ENCODE results near the gene APOBEC2. TPM values are rescaled to one million over a fixed set of nuclear protein-coding genes. Genes with fewer than 3 reads are reported as not detected.

The APOBEC2 gene
- total RNA-seq, 1 donor from 2014 or later: 219 TPM

- no peak overlapping the region for H3K27ac ChIP-seq (replicated peaks)
- intact Hi-C loops (cut with micrococcal nuclease): no loop called here
- H3K27me3 ChIP-seq (ENCODE audit: low read depth): no peaks in the 10 kb centered on the region
- no peaks in the 10 kb centered on the region for H3K9me3 ChIP-seq (replicated peaks)
- H3K36me3 ChIP-seq: peaks cover 46% of the 10 kb centered on the region
- TF ChIP-seq CTCF (IDR thresholded peaks at IDR 0.05; ENCODE audit: borderline replicate concordance): no peak
- no peak for DNase-seq
- H3K4me3 ChIP-seq: no peak overlapping the region
- H3K4me1 ChIP-seq: peaks cover 31% of the 10 kb centered on the region
Observed at GRCh38 chr6:41079080-41079479, 26.1 kb downstream of the APOBEC2 start.

- DNase-seq: no peak
- Histone ChIP-seq H3K27me3 (ENCODE audit: low read depth) (no peaks in the 10 kb centered on the region), H3K9me3 (replicated peaks) (no peaks in the 10 kb centered on the region), H3K27ac (replicated peaks) (no peak overlapping the region), H3K4me1 (peaks cover 16% of the 10 kb centered on the region), H3K4me3 (no peak overlapping the region), H3K36me3 (peaks cover 61% of the 10 kb centered on the region)
- intact Hi-C loops (cut with micrococcal nuclease): no loop called here
- TF ChIP-seq CTCF (IDR thresholded peaks at IDR 0.05; ENCODE audit: borderline replicate concordance): no peak
Observed at GRCh38 chr6:41080621-41081020, 27.6 kb downstream of the APOBEC2 start.

- H3K36me3 ChIP-seq: peaks cover 84% of the 10 kb centered on the region
Observed at GRCh38 chr6:41083072-41083471, 30.1 kb downstream of the APOBEC2 start.

GRCh38 chr6:41085182-41085581 is 32.2 kb downstream of the APOBEC2 start:
- Histone ChIP-seq H3K27ac (replicated peaks) (no peak overlapping the region), H3K27me3 (ENCODE audit: low read depth) (no peaks in the 10 kb centered on the region), H3K9me3 (replicated peaks) (no peaks in the 10 kb centered on the region), H3K4me3 (no peak overlapping the region), H3K36me3 (peaks cover 84% of the 10 kb centered on the region), H3K4me1 (peaks cover 5% of the 10 kb centered on the region)
- TF ChIP-seq CTCF (IDR thresholded peaks at IDR 0.05; ENCODE audit: borderline replicate concordance): no peak
- intact Hi-C loops (cut with micrococcal nuclease): no loop called here
- no peak for DNase-seq

More at GRCh38 chr6:41083072-41083471, 30.1 kb downstream of the APOBEC2 start:
- no peak overlapping the region for H3K4me3 ChIP-seq
- no peak for TF ChIP-seq CTCF (IDR thresholded peaks at IDR 0.05; ENCODE audit: borderline replicate concordance)
- no peak for DNase-seq
- intact Hi-C loops (cut with micrococcal nuclease): no loop called here
- H3K4me1 ChIP-seq: peaks cover 5% of the 10 kb centered on the region
- no peaks in the 10 kb centered on the region for H3K27me3 ChIP-seq (ENCODE audit: low read depth)
- no peaks in the 10 kb centered on the region for H3K9me3 ChIP-seq (replicated peaks)
- no peak overlapping the region for H3K27ac ChIP-seq (replicated peaks)

GRCh38 chr6:41088451-41088850 is 35.4 kb downstream of the APOBEC2 start:
- H3K27ac ChIP-seq (replicated peaks): no peak overlapping the region
- peaks cover 92% of the 10 kb centered on the region for H3K36me3 ChIP-seq
- H3K4me1 ChIP-seq: peaks cover 13% of the 10 kb centered on the region
- no peak overlapping the region for H3K4me3 ChIP-seq
- H3K9me3 ChIP-seq (replicated peaks): no peaks in the 10 kb centered on the region
- no peaks in the 10 kb centered on the region for H3K27me3 ChIP-seq (ENCODE audit: low read depth)
- TF ChIP-seq CTCF (IDR thresholded peaks at IDR 0.05; ENCODE audit: borderline replicate concordance): no peak
- intact Hi-C loops (cut with micrococcal nuclease): no loop called here
- DNase-seq: no peak
